Lung (tissue), 12 donors: ENCODE data around the gene BCAS3. TPM values are rescaled to one million over a fixed set of nuclear protein-coding genes. Genes with fewer than 3 reads are reported as not detected.
A peak's percentile ranks its signal among the peaks of the same experiment; 100 is the strongest.

Source experiments
- ATAC-seq: fragments of 200-7000 bp; cut with Tn5 transposase; one replicate; pipeline ENCODE4 v1.9.1; 2020; ENCODE audit warnings: moderate number of reproducible peaks; ENCODE audit not compliant: insufficient read depth, low FRiP score
- DNase-seq, 3 donors: peaks; one replicate each; pipeline ENCODE4 v3.0.0-alpha.2; 2013 to 2017
- H3K27ac ChIP-seq, 2 donors: one replicate each; pipeline ENCODE4 v1.5.1; 2013; ENCODE audit warnings: mild to moderate bottlenecking in 2 of 2, moderate library complexity in 2 of 2, control low read depth in 1 of 2, inconsistent platforms in 1 of 2, low read depth in 1 of 2, low read length in 1 of 2
- H3K27me3 ChIP-seq, 3 donors: one replicate each; pipeline ENCODE4 v1.5.1; 2013; ENCODE audit warnings: low read length in 2 of 3; ENCODE audit not compliant: control insufficient read depth in 3 of 3, insufficient read depth in 3 of 3
- H3K36me3 ChIP-seq, 4 donors: one replicate each; pipeline ENCODE4 v1.5.1; 2013; ENCODE audit warnings: low read length in 4 of 4, mild to moderate bottlenecking in 1 of 4, moderate library complexity in 1 of 4; ENCODE audit not compliant: control insufficient read depth in 4 of 4, insufficient read depth in 4 of 4
- H3K4me1 ChIP-seq, 5 donors: one replicate each; pipeline ENCODE4 v1.5.1; 2013; ENCODE audit warnings: low read length in 5 of 5, mild to moderate bottlenecking in 2 of 5, moderate library complexity in 1 of 5; ENCODE audit not compliant: control insufficient read depth in 5 of 5, insufficient read depth in 5 of 5
- H3K4me3 ChIP-seq: one replicate; pipeline ENCODE4 v1.5.1; 2013; ENCODE audit warnings: mild to moderate bottlenecking, control low read depth, moderate library complexity
- H3K9ac ChIP-seq, 2 donors: one replicate each; pipeline ENCODE4 v1.5.1; 2013; ENCODE audit warnings: low read length in 2 of 2, control low read depth in 1 of 2; ENCODE audit not compliant: insufficient read depth in 1 of 2
- H3K9me3 ChIP-seq, 4 donors: one replicate each; pipeline ENCODE4 v1.5.1; 2013; ENCODE audit warnings: low read length in 3 of 4, mild to moderate bottlenecking in 1 of 4, moderate library complexity in 1 of 4; ENCODE audit not compliant: control insufficient read depth in 4 of 4, insufficient read depth in 3 of 4
- CTCF ChIP-seq: IDR thresholded peaks from 2 replicates; pipeline ENCODE4 v1.5.1; 2012; ENCODE audit warnings: mild to moderate bottlenecking; ENCODE audit errors: control extremely low read depth, extremely low read depth
- WGBS, 2 donors: extraction: QIAGEN DNeasy Blood & Tissue Kit; methylation state at CpG; one replicate each; pipeline ENCODE4 v1.1.7; 2013; 5-methylcytosine and 5-hydroxymethylcytosine counted together
- polyA plus RNA-seq, 2 donors: library from polyadenylated mRNA; stranded (reverse); fragments of 200-250 nt; gene quantifications; one replicate each; pipeline ENCODE4 v1.2.1, GENCODE V29; 2013
- total RNA-seq, 2 donors: library from RNA; depleted of rRNA in 1 of 2; stranded (reverse); fragments of >200 nt in 1 of 2; gene quantifications; one replicate each; pipeline ENCODE4 v1.2.1, GENCODE V29; 2014 to 2021
- donor health status: control.
- donor health status: control.
- donor health status: Bipolar disorder and iron deficiency.
- donor health status: healthy.
- donor health status: DM: yes; HTN: yes; CAD: no.

Gene BCAS3
- total and polyA plus RNA-seq, 4 donors = 4.0 to 101 (median 20.3) TPM

- peak in 2 of 3 donors; percentile 79 to 81 for DNase-seq
- Histone ChIP-seq H3K9me3 (no peaks in the 10 kb centered on the region), H3K27ac (no peak overlapping the region), H3K36me3 (no peaks in the 10 kb centered on the region), H3K9ac (no peak overlapping the region), H3K4me3 (no peak overlapping the region), H3K27me3 (no peaks in the 10 kb centered on the region), H3K4me1 (peaks cover 0 to 60% (median 14%) of the 10 kb centered on the region in 5 donors)
- WGBS, 2 donors = 93 to 94% methylated on average over 3 of the region's 3 CpGs
- no peak for TF ChIP-seq CTCF
- ATAC-seq = no peak
Observed at GRCh38 chr17:61140081-61140786, 462.6 kb downstream of the BCAS3 start.

- DNase-seq = no peak
Observed at GRCh38 chr17:61143026-61143425, 465.4 kb downstream of the BCAS3 start.

GRCh38 chr17:61144137-61144536 is 466.5 kb downstream of the BCAS3 start:
- Histone ChIP-seq H3K4me1 (peaks cover 3 to 66% (median 34%) of the 10 kb centered on the region in 5 donors), H3K27ac (peak overlapping the region in 1 of 2 donors; percentile 33), H3K9me3 (no peaks in the 10 kb centered on the region), H3K27me3 (no peaks in the 10 kb centered on the region), H3K9ac (peak overlapping the region in 1 of 2 donors; percentile 60), H3K4me3 (no peak overlapping the region), H3K36me3 (no peaks in the 10 kb centered on the region)
- DNase-seq = peak in 1 of 3 donors; percentile 53
- ATAC-seq = no peak
- no peak for TF ChIP-seq CTCF
- WGBS, 2 donors = 88 to 95% methylated on average over 2 of the region's 2 CpGs

More at GRCh38 chr17:61143026-61143425, 465.4 kb downstream of the BCAS3 start:
- H3K4me1 ChIP-seq = peaks cover 3 to 66% (median 26%) of the 10 kb centered on the region in 5 donors
- no peaks in the 10 kb centered on the region for H3K27me3 ChIP-seq
- 96 to 97% methylated on average over 1 of the region's 1 CpG for WGBS, 2 donors
- H3K9me3 ChIP-seq = no peaks in the 10 kb centered on the region
- no peaks in the 10 kb centered on the region for H3K36me3 ChIP-seq
- no peak overlapping the region for H3K27ac ChIP-seq
- ATAC-seq = no peak
- H3K9ac ChIP-seq = no peak overlapping the region
- H3K4me3 ChIP-seq = no peak overlapping the region
- no peak for TF ChIP-seq CTCF
